Body of pancreas (tissue), 4 donors: ENCODE data around the gene MAX.

Experiments
- POLR2A ChIP-seq, 3 donors: fragments of 450-650 bp; IDR thresholded peaks; one replicate each; pipeline ENCODE4 v1.6.1; 2016; ENCODE audit warnings: antibody characterized with exemption in 3 of 3, mild to moderate bottlenecking in 2 of 3
- TF ChIP-seq, protein P1 (sequence below), 7 experiments: fragments of 450-650 bp in 4 of 7; fragments of 200-600 bp in 3 of 7; sonication (generic) in 3 of 7; IDR thresholded peaks; one replicate each; pipeline ENCODE4 v1.5.1; 2016 to 2019; ENCODE audit warnings: antibody characterized with exemption in 7 of 7

DNA sequence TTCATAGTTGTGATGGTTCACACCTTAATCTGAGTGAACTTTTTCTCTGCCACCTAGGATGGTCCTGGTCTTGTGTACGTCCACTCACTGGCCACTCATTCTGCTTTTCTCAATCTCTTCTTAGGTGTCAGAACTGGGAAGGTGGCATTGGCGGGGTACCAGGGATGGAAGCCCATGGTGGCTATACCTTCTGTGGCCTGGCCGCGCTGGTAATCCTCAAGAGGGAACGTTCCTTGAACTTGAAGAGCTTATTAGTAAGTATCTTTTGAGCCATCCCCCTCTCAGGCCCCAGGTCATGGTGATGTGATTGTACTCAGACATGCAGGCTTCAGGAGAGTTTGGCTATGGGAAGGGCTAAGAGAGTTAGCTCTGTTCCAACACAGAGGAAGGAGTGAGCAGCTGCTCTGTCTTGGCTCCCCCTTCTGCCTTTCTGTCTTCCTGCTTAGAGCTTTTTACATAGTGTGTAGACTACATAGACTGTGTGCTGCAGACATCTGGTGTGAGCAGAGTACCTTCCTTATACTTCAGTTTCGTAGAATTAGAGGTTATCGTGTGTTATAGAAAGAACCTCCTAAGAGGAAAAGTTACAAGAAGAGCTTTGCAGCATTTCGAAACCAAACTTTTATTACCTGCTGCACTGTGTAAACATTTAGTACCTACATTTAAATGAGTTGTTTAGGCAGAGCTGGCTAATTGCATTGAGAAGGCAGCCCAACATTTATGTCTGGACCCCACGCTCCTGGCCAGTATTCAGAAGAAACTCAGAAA lies 61.5 kb downstream of the MAX start:
- TF ChIP-seq, protein P1, sequence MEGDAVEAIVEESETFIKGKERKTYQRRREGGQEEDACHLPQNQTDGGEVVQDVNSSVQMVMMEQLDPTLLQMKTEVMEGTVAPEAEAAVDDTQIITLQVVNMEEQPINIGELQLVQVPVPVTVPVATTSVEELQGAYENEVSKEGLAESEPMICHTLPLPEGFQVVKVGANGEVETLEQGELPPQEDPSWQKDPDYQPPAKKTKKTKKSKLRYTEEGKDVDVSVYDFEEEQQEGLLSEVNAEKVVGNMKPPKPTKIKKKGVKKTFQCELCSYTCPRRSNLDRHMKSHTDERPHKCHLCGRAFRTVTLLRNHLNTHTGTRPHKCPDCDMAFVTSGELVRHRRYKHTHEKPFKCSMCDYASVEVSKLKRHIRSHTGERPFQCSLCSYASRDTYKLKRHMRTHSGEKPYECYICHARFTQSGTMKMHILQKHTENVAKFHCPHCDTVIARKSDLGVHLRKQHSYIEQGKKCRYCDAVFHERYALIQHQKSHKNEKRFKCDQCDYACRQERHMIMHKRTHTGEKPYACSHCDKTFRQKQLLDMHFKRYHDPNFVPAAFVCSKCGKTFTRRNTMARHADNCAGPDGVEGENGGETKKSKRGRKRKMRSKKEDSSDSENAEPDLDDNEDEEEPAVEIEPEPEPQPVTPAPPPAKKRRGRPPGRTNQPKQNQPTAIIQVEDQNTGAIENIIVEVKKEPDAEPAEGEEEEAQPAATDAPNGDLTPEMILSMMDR (IDR thresholded peaks at IDR 0.05) = no peak
- TF ChIP-seq POLR2A (IDR thresholded peaks at IDR 0.05) = no peak
